PFSK-1 (cell line): ENCODE measurements around the gene UBA1.

ENCODE experiments used
- FOXP2 ChIP-seq: optimal IDR thresholded peaks from 2 replicates; pipeline ENCODE3; 2011; ENCODE audit warnings: borderline replicate concordance, control low read depth, inconsistent platforms; ENCODE audit not compliant: insufficient read depth; ENCODE audit errors: extremely low read length, extremely low read depth
- POLR2AphosphoS5 ChIP-seq: IDR thresholded peaks from 2 replicates; pipeline ENCODE4 v1.6.1; 2012; ENCODE audit warnings: low read depth, mild to moderate bottlenecking, control low read depth, low read length, moderate library complexity
- SIN3A ChIP-seq: IDR thresholded peaks from 2 replicates; pipeline ENCODE4 v1.6.1; 2012; ENCODE audit warnings: mild to moderate bottlenecking, low read length, moderate library complexity, borderline replicate concordance; ENCODE audit not compliant: insufficient read depth
- TAF1 ChIP-seq: IDR thresholded peaks from 2 replicates; pipeline ENCODE4 v1.6.1; 2012; ENCODE audit warnings: low read length, control low read depth, borderline replicate concordance; ENCODE audit not compliant: insufficient read depth
- TF ChIP-seq, protein P1 (sequence below), 2 experiments: IDR thresholded peaks; 2 replicates each; pipeline versions ENCODE4 v1.6.1 to v1.8.0; 2011 to 2012; ENCODE audit warnings: low read depth in 2 of 2, low read length in 2 of 2, control low read depth in 1 of 2, inconsistent platforms in 1 of 2, mild to moderate bottlenecking in 1 of 2, moderate library complexity in 1 of 2; ENCODE audit not compliant: insufficient read depth in 1 of 2

DNA sequence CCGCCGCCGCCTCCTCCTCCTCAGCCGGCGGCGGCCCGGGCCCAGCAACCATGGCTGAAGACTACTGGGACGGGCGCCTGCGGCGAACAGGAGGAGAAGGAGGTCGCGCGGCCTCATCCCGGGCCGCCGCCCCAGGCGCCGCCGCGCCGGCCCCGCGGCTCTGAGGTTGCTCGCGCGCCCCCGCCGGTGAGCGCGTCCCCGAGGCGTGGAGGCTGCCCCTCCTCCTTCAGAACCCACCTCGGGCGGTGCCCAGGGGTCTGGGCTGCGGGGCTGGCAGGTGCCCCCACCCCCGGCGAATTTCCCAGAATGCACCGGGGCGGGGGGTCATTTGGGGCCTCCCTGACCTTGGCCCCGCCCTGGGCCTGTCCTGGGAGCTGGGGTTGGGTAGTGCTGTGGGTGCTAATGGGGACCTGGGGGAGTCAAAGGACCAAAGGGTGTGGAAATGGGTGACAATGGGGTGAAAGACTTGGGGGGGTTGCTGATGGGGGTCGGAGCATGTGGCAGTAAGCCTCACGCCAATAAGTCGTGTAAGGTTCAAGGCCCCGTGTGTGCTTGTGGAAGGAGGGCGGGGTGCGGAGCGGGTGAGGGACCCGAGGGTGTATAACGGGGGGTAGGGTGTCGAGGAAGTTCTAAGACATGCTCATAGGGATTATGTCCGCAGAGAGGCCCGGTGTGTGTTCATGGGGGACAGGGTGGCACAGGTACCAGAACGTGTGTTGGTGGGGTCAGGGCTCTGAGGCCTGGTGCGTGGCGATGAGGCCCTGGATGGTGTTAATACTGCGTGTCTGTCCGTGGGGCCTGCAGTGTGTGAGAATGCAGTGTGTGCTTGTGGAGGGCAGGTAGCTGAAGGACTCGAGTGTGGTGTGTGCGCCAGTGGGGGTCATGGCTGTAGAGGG is 25.5 kb downstream of the UBA1 start:
- TF ChIP-seq POLR2AphosphoS5: no peak; the same call in none of the 2 replicates
- TF ChIP-seq, protein P1, sequence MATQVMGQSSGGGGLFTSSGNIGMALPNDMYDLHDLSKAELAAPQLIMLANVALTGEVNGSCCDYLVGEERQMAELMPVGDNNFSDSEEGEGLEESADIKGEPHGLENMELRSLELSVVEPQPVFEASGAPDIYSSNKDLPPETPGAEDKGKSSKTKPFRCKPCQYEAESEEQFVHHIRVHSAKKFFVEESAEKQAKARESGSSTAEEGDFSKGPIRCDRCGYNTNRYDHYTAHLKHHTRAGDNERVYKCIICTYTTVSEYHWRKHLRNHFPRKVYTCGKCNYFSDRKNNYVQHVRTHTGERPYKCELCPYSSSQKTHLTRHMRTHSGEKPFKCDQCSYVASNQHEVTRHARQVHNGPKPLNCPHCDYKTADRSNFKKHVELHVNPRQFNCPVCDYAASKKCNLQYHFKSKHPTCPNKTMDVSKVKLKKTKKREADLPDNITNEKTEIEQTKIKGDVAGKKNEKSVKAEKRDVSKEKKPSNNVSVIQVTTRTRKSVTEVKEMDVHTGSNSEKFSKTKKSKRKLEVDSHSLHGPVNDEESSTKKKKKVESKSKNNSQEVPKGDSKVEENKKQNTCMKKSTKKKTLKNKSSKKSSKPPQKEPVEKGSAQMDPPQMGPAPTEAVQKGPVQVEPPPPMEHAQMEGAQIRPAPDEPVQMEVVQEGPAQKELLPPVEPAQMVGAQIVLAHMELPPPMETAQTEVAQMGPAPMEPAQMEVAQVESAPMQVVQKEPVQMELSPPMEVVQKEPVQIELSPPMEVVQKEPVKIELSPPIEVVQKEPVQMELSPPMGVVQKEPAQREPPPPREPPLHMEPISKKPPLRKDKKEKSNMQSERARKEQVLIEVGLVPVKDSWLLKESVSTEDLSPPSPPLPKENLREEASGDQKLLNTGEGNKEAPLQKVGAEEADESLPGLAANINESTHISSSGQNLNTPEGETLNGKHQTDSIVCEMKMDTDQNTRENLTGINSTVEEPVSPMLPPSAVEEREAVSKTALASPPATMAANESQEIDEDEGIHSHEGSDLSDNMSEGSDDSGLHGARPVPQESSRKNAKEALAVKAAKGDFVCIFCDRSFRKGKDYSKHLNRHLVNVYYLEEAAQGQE (IDR thresholded peaks at IDR 0.05; ENCODE audit: insufficient read depth in 1 of 2, low read depth in 2 of 2, low read length in 2 of 2): no peak
- TF ChIP-seq TAF1: peak; percentile 11; the same call in 1 of the 2 replicates
- TF ChIP-seq SIN3A: no peak
- no peak for TF ChIP-seq FOXP2
